Measurements from ENCODE around the gene PHB1.
"Not testable (repeated sequence)": the region's sequence is repeated elsewhere in the genome, so short reads cannot be mapped to it uniquely, and the experiment has no call there.

Gene PHB1

DNA sequence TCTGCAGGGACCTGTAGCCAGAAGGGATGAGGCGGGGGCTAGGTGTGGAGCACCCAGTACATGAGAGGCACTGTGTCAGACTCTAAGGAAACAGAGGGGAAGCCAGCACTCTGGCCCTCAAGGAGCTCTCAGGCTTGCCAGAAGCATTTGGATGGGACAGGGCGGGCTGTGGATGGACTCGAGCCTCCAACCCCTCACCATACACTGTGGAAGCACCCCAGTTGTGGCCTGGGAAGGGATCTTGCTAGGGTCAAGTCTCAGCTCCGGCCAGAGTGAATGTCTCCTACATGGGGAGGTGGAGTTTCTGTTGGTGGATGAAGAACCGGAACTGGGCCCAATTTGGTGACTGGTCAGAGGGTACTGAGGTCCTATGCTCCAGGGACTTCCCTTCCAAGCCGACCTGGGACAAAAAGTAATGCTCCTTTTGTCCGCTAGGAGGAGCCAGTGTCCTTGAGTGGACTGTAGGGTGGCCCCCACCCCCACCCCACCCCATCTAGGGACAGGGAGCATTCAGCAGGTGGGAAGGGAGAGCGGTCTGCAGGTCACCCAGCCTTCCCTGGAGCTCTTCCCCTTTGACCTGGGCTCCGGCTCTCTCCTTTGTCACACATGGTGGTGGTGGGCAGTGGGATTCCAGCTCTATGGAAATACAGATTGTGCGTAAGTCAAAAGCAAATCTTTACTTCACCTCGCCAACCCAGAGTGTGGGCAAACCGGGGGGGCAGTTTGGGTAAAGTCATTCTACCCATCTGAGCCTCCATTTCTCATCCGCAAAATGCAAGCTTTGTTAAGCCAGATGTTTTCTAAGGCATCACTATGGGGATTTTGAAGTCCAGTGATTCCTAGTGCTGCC, 20.4 kb upstream of the PHB1 start:
- TF ChIP-seq, protein P1, sequence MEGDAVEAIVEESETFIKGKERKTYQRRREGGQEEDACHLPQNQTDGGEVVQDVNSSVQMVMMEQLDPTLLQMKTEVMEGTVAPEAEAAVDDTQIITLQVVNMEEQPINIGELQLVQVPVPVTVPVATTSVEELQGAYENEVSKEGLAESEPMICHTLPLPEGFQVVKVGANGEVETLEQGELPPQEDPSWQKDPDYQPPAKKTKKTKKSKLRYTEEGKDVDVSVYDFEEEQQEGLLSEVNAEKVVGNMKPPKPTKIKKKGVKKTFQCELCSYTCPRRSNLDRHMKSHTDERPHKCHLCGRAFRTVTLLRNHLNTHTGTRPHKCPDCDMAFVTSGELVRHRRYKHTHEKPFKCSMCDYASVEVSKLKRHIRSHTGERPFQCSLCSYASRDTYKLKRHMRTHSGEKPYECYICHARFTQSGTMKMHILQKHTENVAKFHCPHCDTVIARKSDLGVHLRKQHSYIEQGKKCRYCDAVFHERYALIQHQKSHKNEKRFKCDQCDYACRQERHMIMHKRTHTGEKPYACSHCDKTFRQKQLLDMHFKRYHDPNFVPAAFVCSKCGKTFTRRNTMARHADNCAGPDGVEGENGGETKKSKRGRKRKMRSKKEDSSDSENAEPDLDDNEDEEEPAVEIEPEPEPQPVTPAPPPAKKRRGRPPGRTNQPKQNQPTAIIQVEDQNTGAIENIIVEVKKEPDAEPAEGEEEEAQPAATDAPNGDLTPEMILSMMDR (IDR thresholded peaks at IDR 0.05; ENCODE audit: low read depth, low read length): peak; percentile 65

DNA sequence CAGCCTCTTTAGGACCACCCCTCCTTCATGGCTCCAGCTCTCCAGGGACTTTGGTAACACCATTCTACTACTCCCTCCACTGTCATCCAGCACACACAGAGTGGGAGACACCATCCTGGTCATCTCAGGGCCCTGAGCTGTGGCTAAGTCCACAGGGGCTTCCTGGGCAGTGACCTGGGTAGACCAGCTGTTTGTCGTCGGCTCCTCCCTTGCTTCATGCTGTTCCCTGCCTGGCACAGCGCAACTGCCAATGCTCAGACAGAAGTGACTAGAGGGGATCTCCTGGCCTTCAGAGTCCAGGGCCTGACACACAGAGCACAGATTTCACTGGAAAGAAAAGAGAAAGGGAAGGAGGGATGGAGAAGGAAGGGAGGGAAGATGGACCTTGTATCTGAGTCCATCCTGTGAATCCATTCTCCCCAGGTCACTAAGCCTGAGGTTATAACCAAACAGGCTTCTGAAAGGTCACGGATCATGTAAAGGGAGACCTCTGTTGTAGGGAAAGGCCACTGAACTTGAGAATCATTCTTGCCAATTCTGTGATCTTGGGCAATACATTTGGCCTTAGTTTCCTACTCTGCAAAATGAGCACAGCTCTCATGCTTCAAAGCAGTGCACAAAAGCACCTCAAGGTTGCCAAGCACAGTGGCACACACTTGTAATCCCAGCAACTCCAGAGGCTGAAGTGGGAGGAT, 18.5 kb upstream of the PHB1 start:
- no peak overlapping the region for H3K4me3 ChIP-seq (ENCODE audit: low read depth, low read length)
- TF ChIP-seq, protein P1 (IDR thresholded peaks at IDR 0.05; ENCODE audit: low read depth, low read length): no peak

More for the DNA sequence above, 20.4 kb upstream of the PHB1 start:
- H3K4me3 ChIP-seq (ENCODE audit: low read depth, low read length): no peak overlapping the region

DNA sequence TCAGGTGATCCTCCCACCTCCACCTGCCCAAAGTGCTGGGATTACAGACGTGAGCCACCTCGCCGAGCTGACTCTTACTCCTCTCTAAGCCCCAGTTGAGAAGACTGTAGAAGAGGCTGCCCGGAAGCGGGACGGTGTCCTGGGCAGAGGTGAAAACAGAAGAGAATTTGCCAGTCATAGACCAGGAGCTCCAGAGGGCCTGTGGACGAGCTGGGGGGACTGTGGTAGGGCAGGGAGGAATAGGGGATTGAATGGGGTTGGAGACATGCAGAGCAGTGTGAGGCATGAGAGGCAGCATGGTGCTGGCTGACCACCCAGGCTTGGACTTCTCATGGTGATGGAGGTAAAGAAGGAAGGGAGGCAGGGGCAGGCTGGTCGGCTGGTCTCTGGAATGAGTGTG, 17.1 kb upstream of the PHB1 start:
- H3K4me3 ChIP-seq (ENCODE audit: low read depth, low read length): no peak overlapping the region
- TF ChIP-seq, protein P1 (IDR thresholded peaks at IDR 0.05; ENCODE audit: low read depth, low read length): no peak

DNA sequence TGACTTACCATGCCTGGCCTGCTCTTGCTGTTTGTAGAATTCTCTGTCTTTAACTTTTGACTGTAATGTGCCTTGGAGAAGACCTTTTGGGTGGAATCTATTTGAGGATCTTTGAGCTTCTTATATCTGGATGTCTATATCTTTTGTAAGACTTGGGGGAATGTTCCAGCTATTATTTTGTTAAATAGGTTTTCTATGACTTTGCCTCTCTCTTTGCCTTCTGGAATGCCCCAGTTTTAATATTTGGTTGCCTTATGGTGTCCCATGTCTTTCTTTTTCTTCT, 10.3 kb upstream of the PHB1 start:
- TF ChIP-seq, protein P1 (IDR thresholded peaks at IDR 0.05; ENCODE audit: low read depth, low read length): no peak
- no peak overlapping the region for H3K4me3 ChIP-seq (ENCODE audit: low read depth, low read length)

DNA sequence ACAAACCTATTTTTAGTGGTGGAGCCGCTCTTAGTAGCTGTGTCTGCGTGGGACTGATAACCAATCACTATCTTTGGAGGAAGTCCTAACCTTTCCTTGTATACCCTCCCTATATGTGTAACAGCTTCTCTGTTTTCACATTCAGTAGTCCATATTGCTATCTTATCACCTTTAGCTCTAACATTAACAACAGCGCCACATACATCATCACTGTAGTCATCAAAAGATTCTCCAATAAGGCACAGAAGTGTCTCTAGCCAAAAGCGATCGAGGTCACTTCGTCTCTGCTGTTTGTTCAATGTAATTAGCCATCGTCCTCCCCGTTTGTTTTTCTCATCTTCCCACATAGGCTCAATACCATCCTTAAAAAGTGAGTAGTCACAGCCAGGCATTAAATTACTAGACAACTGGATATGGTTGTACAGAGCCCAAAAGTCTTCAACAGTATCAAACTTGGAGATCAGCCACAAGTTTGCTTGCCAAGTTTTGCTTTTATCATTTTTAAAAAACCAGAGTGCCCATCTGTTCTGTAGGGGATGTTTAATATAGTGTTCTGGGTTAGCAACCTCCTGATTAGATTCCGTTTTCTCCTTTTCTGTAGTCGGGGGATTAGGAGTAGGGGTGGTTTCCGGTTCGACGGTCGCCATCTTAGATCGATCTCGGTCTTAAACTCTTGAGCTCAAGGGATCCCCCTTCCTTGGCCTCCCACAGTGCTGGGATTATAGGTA, 9.8 kb upstream of the PHB1 start:
- H3K4me3 ChIP-seq (ENCODE audit: low read depth, low read length): not testable (repeated sequence)

DNA sequence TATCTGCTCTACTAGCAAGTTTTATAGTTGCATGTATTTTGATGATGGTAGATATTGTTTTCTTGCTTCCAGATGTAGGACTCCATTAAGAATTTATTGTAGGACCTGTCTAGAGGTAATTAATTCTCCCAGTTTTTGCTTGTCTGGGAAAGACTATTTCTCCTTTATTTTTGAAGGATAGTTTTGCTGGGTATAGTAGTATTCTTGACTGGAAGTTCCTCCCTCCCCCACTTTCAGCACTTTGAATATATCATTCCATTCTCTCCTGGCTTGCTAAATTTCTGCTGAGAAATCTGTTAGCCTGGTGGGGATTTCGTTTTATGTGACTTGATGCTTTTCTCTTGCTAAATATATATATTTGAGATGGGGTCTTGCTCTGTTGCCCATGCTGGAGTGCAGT, 8.0 kb upstream of the PHB1 start:
- TF ChIP-seq, protein P1 (IDR thresholded peaks at IDR 0.05; ENCODE audit: low read depth, low read length): no peak
- no peak overlapping the region for H3K4me3 ChIP-seq (ENCODE audit: low read depth, low read length)

DNA sequence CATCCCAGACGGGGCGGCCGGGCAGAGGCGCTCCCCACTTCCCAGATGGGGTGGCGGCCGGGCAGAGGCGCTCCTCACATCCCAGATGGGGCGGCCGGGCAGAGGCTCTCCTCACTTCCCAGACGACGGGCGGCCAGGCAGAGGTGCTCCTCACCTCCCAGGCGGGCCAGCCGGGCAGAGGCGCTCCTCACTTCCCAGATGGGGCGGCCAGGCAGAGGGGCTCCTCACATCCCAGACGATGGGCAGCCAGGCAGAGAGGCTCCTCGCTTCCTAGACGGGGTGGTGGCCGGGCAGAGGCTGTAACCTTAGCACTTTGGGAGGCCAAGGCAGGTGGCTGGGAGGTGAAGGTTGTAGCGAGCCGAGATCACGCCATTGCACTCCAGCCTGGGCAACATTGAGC, 5.1 kb upstream of the PHB1 start:
- H3K4me3 ChIP-seq (ENCODE audit: low read depth, low read length): not testable (repeated sequence)

DNA sequence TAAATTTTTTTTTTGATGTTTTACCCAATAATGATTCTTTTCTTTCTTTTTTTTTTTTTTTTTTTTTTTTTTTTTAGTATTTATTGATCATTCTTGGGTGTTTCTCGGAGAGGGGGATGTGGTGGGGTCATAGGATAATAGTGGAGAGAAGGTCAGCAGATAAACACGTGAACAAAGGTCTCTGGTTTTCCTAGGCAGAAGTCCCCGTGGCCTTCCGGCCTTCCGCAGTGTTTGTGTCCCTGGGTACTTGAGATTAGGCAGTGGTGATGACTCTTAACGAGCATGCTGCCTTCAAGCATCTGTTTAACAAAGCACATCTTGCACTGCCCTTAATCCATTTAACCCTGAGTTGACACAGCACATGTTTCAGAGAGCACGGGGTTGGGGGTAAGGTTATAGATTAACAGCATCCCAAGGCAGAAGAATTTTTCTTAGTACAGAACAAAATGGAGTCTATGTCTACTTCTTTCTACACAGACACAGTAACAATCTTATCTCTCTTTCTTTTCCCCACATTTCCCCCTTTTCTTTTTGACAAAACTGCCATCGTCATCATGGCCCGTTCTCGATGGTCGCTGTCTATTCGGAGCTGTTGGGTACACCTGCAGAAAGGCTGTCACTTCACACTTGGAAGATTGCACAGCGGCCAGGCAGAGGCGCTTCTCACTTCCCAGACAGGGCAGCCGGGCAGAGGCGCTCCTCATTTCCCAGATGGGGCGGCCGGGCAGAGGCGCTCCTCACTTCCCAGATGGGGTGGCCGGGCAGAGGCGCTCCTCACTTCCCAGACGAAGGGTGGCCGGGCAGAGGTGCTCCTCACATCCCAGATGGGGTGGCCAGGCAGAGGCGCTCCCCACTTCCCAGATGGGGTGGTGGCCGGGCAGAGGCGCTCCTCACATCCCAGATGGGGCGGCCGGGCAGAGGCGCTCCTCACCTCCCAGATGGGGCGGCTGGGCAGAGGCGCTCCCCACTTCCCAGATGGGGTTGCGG, 4.4 kb upstream of the PHB1 start:
- not testable (repeated sequence) for H3K4me3 ChIP-seq (ENCODE audit: low read depth, low read length)
